ENCODE results near the gene MNS1. TPM values are rescaled to one million over a fixed set of nuclear protein-coding genes. Genes with fewer than 3 reads are reported as not detected.

MNS1 gene
- 0.48 and 0.65 TPM in 2 replicates for total RNA-seq

GRCh38 chr15:56464893-56465520 is at the start of gene MNS1:
MNS1 (minus strand) TSS chr15:56465137; CDS start chr15:56464972, 165 bp downstream.

Other genes starting within 250 kb of the MNS1 start
- 7.8 and 10.8 TPM in 2 replicates for gene RFX7, start 221.3 kb downstream of the MNS1 start, total RNA-seq
- 1.3 and 2.6 TPM in 2 replicates for gene TEX9, start 99.7 kb downstream of the MNS1 start, total RNA-seq

Data from vein endothelial cell (primary cell).